Panc1 (cell line): ENCODE measurements around the gene DDC. TPM values are rescaled to one million over a fixed set of nuclear protein-coding genes. Genes with fewer than 3 reads are reported as not detected.

Source experiments
- ATAC-seq: fragments of 200-7000 bp; cut with Tn5 transposase; 2 replicates; pipeline ENCODE4 v1.9.1; 2020; ENCODE audit warnings: mild to moderate bottlenecking, moderate library complexity
- BruUV-seq: library from RNA; stranded (reverse); fragments of 400-500 nt; replicated peaks from 2 replicates; lab custom pipeline; 2021; lab: Mats Ljungman, UMichigan
- CTCF ChIA-PET: fragments of 300-600 bp; sonication (Branson Sonifier 250); formaldehyde crosslinking; loops from one replicate; lab custom pipeline; 2022; ENCODE audit warnings: antibody characterized with exemption; lab: Charles Lee
- POLR2A ChIA-PET: fragments of 300-600 bp; sonication (Branson Sonifier 250); formaldehyde crosslinking; loops from one replicate; lab custom pipeline; 2022; ENCODE audit warnings: antibody characterized with exemption; lab: Charles Lee
- DNase-seq: peaks from one replicate; pipeline ENCODE4 v3.0.0-alpha.2; 2010; ENCODE audit warnings: low read depth, low spot score
- H3K27ac ChIP-seq: 2 replicates; pipeline ENCODE4 v1.5.1; 2011; ENCODE audit warnings: mild to moderate bottlenecking, low read length, inconsistent platforms
- H3K27me3 ChIP-seq: fragments of 200-500 bp; sonication (Bioruptor generic); 2 replicates; pipeline ENCODE4 v1.6.0; 2014; ENCODE audit warnings: low read length, inconsistent platforms; ENCODE audit not compliant: control insufficient read depth, insufficient read depth
- H3K36me3 ChIP-seq: fragments of 200-500 bp; sonication (Bioruptor generic); 2 replicates; pipeline ENCODE4 v1.5.1; 2014; ENCODE audit warnings: inconsistent platforms, mild to moderate bottlenecking, low read length, moderate library complexity; ENCODE audit not compliant: control insufficient read depth, insufficient read depth
- H3K4me1 ChIP-seq: 2 replicates; pipeline ENCODE4 v1.5.1; 2011; ENCODE audit warnings: inconsistent platforms, mild to moderate bottlenecking, low read length, moderate library complexity; ENCODE audit not compliant: control insufficient read depth, insufficient read depth
- H3K4me3 ChIP-seq, 2 experiments: 2 replicates each; pipeline ENCODE4 v1.5.1; 2011 to 2012; ENCODE audit warnings: low read depth in 2 of 2, low read length in 2 of 2, mild to moderate bottlenecking in 2 of 2, inconsistent platforms in 1 of 2, moderate library complexity in 1 of 2
- H3K9me3 ChIP-seq: fragments of 200-500 bp; sonication (Bioruptor generic); 2 replicates; pipeline ENCODE4 v1.5.1; 2014; ENCODE audit warnings: low read depth, mild to moderate bottlenecking, inconsistent platforms, low read length, moderate library complexity; ENCODE audit not compliant: control insufficient read depth, insufficient read depth
- CTCF ChIP-seq: fragments of 450-650 bp; IDR thresholded peaks from 2 replicates; pipeline ENCODE4 v1.5.1; 2017; ENCODE audit warnings: mild to moderate bottlenecking
- POLR2AphosphoS5 ChIP-seq: IDR thresholded peaks from 2 replicates; pipeline ENCODE4 v1.6.1; 2012; ENCODE audit warnings: mild to moderate bottlenecking, low read depth, low read length, moderate library complexity
- REST ChIP-seq, 2 experiments: IDR thresholded peaks; 2 replicates each; pipeline ENCODE4 v1.6.1; 2011 to 2012; ENCODE audit warnings: low read depth in 2 of 2, control low read depth in 1 of 2, low read length in 1 of 2, mild to moderate bottlenecking in 1 of 2, moderate library complexity in 1 of 2; ENCODE audit not compliant: insufficient read depth in 1 of 2
- SIN3A ChIP-seq: IDR thresholded peaks from 2 replicates; pipeline ENCODE4 v1.6.1; 2012; ENCODE audit warnings: low read depth, mild to moderate bottlenecking, low read length, moderate library complexity, borderline replicate concordance; ENCODE audit not compliant: insufficient read depth
- TCF7L2 ChIP-seq: IDR thresholded peaks from 2 replicates; pipeline ENCODE4 v1.6.1; 2011; ENCODE audit warnings: mild to moderate bottlenecking, low read depth, low read length, inconsistent platforms
- in situ Hi-C: cut with HindIII; loops from 2 replicates; pipeline ENCODE4 v1.10.0; 2016; ENCODE audit warnings: low sequenced_read_pairs, low pct_unique_long_range_greater_than_20kb
- intact Hi-C: fragments of 100-400 bp; cut with micrococcal nuclease; formaldehyde crosslinking; loops from one replicate; pipeline ENCODE4 v1.10.0; 2022; ENCODE audit not compliant: unreplicated experiment
- total RNA-seq: library from RNA; stranded (reverse); gene quantifications from one replicate; pipeline ENCODE4 v1.2.1, GENCODE V29; 2021; ENCODE audit not compliant: unreplicated experiment

DDC gene
- total RNA-seq, 1 experiment from 2014 or later = not detected

- DNase-seq (no peak), ATAC-seq (no peak)
- no TSS peak for BruUV-seq
- Histone ChIP-seq H3K36me3 (no peaks in the 10 kb centered on the region), H3K9me3 (no peaks in the 10 kb centered on the region), H3K27me3 (peaks cover 11% of the 10 kb centered on the region), H3K27ac (no peak overlapping the region), H3K4me3 (no peak overlapping the region), H3K4me1 (no peaks in the 10 kb centered on the region)
- ChIA-PET POLR2A (no interaction called here), CTCF (no interaction called here)
- intact Hi-C loops = no loop called here
- TF ChIP-seq TCF7L2 = no peak
- no peak for TF ChIP-seq SIN3A
- no peak for TF ChIP-seq CTCF
- no peak for TF ChIP-seq REST (IDR thresholded peaks at IDR 0.05; ENCODE audit: insufficient read depth in 1 of 2, low read depth in 2 of 2, low read length in 1 of 2)
- no peak for TF ChIP-seq POLR2AphosphoS5
- in situ Hi-C loops = no loop called here
These were observed 69.5 kb downstream of the DDC start for GRCh38 chr7:50495746-50496145.

GRCh38 chr7:50492770-50493519, 72.3 kb downstream of the DDC start:
- H3K4me1 ChIP-seq = no peaks in the 10 kb centered on the region
- no peak for ATAC-seq
- TF ChIP-seq POLR2AphosphoS5 (no peak), REST (IDR thresholded peaks at IDR 0.05; ENCODE audit: insufficient read depth in 1 of 2, low read depth in 2 of 2, low read length in 1 of 2) (no peak), SIN3A (no peak), TCF7L2 (no peak), CTCF (no peak)
- in situ Hi-C loops (no loop called here), intact Hi-C loops (no loop called here)
- no peaks in the 10 kb centered on the region for H3K36me3 ChIP-seq
- peaks cover 6% of the 10 kb centered on the region for H3K27me3 ChIP-seq
- ChIA-PET CTCF (interaction anchor here (0.6 kb wide), 1 partner anchor 12 kb away, joined by 3 read pairs; no protein-coding TSS in a partner anchor), POLR2A (no interaction called here)
- no peak overlapping the region for H3K4me3 ChIP-seq
- BruUV-seq = no TSS peak
- DNase-seq = no peak
- H3K27ac ChIP-seq = no peak overlapping the region
- H3K9me3 ChIP-seq = peaks cover 2% of the 10 kb centered on the region
